ENCODE measurements around the gene CAPZB.

Gene CAPZB

DNA sequence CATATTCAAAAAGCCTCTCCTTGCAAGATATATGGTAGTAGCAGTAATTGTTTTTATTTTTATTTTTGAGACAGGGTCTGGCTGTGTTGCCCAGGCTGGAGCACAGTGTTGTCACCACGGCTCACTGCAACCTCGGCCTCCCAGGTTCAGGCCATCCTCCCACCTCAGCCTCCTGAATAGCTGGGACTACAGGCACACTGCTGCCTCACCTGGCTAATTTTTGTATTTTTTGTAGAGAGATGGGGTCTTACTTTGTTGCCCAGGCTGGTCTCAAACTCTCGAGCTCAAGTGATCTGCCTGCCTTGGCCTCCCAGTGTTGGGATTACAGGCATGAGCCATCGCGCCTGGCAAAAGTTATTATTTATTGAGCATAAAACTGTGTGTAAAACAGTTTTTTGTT, 134.8 kb downstream of the CAPZB start:
- TF ChIP-seq CTCF (IDR thresholded peaks at IDR 0.05) = no peak

- TF ChIP-seq CTCF (IDR thresholded peaks at IDR 0.05) = no peak
These were observed 135.3 kb downstream of the CAPZB start for GRCh38 chr1:19349999-19350398.

DNA sequence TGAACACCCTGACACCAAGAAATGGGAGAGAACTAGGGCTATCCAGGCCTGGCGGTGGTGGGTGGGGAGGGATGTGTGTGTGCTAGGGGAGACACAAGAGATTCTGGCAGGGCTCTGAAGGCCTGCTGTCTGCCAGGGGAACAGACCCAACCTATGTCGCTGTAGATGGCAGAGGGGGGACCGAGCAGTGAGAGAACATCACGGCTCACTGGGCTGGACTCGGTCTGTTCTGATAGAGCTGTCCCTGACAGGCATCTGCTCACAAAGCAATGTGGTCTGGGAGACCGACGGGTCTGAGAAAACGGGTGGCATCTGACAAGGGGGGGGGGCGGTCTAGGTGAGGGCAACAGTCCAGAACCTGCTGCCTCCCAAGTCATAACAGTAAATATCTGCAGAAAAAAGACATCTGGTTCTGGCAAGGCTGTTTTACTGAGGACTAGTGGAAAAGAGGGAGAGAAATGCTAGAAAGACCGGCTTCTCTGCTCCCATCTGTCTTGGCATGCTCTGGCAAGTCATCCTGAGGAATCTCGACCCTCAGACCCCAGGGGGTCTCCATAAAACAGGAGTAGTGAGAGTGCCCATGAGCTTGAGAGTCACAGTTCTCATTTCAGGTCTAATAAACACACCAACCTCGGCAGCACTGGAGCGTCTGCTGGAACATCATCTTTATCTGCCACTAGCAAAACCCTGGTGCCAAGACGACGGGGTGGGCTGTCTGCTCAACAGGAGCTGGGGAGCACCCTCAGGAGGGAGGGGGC, 136.7 kb downstream of the CAPZB start:
- TF ChIP-seq CTCF (IDR thresholded peaks at IDR 0.05) = no peak

GRCh38 chr1:19347533-19348172, 137.7 kb downstream of the CAPZB start:
- no peak for TF ChIP-seq CTCF (IDR thresholded peaks at IDR 0.05)

DNA sequence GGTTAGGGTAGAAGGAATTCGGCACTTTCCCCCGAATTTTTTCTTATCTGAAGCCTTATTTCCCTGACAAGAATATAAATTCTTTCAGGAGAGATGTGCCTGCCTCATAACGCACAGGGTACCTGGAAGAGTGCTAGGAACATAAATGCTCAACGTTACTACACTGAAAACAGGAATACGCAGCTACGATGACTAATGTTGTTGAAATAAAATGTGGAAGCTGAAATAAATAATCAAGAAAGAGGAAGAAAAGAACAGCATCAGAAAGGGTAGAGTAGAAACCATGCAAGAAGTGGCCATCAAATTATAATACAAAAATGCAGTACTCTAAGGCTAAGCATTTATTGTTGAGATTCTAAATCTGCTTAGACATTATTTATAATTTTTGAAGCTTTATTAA, 139.3 kb downstream of the CAPZB start:
- no peak for TF ChIP-seq CTCF (IDR thresholded peaks at IDR 0.05)

GRCh38 chr1:19345391-19345790, 139.9 kb downstream of the CAPZB start:
- no peak for TF ChIP-seq CTCF (IDR thresholded peaks at IDR 0.05)

DNA sequence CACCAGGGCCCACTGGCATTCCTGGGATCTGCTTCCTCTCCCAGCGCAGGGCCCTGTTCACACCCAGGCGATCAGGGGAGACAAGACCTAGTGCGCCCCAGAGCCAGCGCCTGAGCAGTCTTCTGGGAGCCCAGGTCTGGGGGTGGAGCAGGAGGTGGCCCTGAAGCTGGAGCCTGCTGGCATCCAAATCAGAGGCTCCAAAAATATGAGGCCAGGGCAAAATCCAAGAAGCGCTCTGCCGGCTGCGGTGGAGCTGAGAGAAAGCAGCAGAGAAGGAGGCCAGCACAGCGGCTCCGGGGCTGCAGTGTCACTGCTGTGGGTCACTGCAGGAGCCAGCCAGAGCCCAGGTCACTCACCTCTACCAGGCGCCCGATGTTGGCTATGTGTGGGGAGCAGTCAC, 140.5 kb downstream of the CAPZB start:
- no peak for TF ChIP-seq CTCF (IDR thresholded peaks at IDR 0.05)
